GM12864 (cell line): Measurements from ENCODE around the gene PRUNE1.
A peak's percentile ranks its signal among the peaks of the same experiment; 100 is the strongest.

Source experiments
- DNase-seq: peaks from one replicate; pipeline ENCODE4 v3.0.0-alpha.2; 2011; ENCODE audit warnings: low read depth
- H3K4me3 ChIP-seq: 2 replicates; pipeline ENCODE4 v1.5.1; 2011; ENCODE audit warnings: mild to moderate bottlenecking, low read depth, low read length, control low read depth
- TF ChIP-seq, protein P1 (sequence below): IDR thresholded peaks from 2 replicates; pipeline ENCODE4 v1.5.1; 2011; ENCODE audit warnings: low read depth, mild to moderate bottlenecking, moderate library complexity, low read length, control low read depth, inconsistent platforms; ENCODE audit errors: missing control alignments

The PRUNE1 gene

GRCh38 chr1:150972417-150972940, 35.8 kb upstream of the PRUNE1 start:
- no peak overlapping the region; the same call in 1 of the 2 replicates for H3K4me3 ChIP-seq
- TF ChIP-seq, protein P1, sequence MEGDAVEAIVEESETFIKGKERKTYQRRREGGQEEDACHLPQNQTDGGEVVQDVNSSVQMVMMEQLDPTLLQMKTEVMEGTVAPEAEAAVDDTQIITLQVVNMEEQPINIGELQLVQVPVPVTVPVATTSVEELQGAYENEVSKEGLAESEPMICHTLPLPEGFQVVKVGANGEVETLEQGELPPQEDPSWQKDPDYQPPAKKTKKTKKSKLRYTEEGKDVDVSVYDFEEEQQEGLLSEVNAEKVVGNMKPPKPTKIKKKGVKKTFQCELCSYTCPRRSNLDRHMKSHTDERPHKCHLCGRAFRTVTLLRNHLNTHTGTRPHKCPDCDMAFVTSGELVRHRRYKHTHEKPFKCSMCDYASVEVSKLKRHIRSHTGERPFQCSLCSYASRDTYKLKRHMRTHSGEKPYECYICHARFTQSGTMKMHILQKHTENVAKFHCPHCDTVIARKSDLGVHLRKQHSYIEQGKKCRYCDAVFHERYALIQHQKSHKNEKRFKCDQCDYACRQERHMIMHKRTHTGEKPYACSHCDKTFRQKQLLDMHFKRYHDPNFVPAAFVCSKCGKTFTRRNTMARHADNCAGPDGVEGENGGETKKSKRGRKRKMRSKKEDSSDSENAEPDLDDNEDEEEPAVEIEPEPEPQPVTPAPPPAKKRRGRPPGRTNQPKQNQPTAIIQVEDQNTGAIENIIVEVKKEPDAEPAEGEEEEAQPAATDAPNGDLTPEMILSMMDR: no peak

GRCh38 chr1:150973258-150973835, 34.9 kb upstream of the PRUNE1 start:
- no peak for DNase-seq
- H3K4me3 ChIP-seq: peak overlapping the region; percentile 88
- TF ChIP-seq, protein P1: no peak

More at GRCh38 chr1:150972417-150972940, 35.8 kb upstream of the PRUNE1 start:
- no peak for DNase-seq

GRCh38 chr1:150973836-150974579, 34.2 kb upstream of the PRUNE1 start:
- DNase-seq: no peak
- TF ChIP-seq, protein P1: no peak

DNA sequence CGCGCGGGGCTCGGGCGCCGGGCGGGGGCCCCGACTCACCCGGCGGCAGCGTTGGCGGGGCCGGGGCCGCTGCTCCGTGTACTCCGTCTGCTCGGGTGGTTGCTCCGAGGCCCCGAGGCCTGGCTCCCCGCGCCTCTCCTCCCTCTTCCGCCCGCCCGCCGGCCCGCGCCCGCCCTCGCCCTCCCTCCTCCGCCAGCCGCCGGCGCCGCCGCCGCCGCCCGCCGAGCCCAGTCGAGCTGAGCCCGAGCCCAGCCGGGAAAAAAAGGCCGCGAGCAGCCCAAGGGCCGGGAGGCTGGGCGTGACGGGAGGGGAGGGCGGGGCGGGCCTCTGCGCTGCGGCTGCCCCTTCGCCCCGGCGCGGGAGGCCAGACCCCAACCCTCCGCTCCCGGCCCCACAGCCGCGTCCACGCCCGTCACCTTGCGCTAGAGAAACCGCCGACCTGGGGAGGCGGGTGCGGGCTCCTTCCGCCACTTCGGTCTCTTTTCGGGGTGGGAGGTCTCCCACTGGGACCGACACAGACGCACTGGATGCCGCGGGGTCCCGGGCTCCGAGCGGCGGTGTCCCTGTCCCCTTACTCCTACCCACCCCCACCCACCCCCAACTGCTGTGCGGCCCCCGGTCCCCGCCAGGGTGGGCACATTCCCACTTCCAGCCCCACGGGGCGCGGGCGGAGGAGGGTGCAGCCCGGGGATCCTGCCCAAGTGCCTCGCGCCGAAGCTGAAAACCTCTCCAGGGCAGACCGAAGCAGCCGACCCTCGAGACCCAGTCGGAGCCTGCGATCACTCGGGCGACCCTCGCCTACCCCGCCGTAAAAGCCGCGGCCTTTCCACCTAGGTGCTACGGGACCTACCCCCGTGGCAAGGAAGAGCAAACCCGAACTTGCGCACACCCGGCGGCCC, 33.4 kb upstream of the PRUNE1 start, which contains the start of gene CERS2:
CERS2 (minus strand) TSS at position 256 of the 899 bp plus-strand sequence. CDS start 5,745 bp downstream, outside the sequence.
- TF ChIP-seq, protein P1: no peak
- no peak for DNase-seq
- peak within 1 kb of the TSS; percentile 88 for H3K4me3 ChIP-seq

More at GRCh38 chr1:150973836-150974579, 34.2 kb upstream of the PRUNE1 start:
- H3K4me3 ChIP-seq: peak overlapping the region; percentile 88

- TF ChIP-seq, protein P1: no peak
- no peak overlapping the region for H3K4me3 ChIP-seq
Measured at GRCh38 chr1:150976401-150976821, 31.8 kb upstream of the PRUNE1 start.

DNA sequence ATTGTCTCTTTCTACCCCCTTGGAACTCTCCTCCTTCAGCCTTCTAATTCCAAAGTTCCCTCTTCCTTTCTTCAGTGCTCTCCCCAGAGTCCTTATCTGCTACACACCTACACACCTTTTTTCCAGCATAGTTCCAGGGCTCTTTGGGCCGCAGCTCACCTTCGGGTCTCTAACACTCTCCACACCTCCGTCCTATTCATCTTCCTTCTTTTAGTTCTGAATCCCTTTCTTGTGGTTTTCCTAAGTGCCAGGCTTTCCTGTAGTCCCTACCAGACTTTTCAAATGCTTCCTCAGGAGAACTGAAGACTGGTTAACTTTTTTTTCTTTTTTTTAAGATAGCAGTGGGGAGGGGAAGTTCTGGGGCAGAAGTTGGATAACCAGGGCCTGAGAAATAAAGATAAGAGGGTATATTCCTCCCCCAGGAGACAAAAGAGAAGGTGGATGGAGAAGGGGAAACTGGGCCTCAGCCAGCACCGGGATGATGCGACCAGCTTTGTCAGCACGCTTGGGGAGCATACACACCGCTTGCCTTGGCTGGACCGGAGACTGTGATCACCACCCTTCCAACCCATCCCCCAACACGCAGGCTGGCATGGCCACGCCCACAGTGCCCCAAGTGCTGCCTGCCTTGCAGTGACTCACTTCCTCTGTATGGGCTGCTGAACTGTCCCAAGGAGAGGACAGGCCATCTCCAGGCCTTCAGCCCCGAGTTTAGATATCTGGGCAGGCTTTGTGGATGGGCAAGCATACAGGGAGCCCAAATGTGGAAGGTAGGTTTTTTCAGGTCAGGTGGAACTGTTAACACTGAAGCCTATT, 31.2 kb upstream of the PRUNE1 start:
- DNase-seq: no peak
- H3K4me3 ChIP-seq: no peak overlapping the region
- TF ChIP-seq, protein P1: no peak

More at GRCh38 chr1:150976401-150976821, 31.8 kb upstream of the PRUNE1 start:
- no peak for DNase-seq
